ENCODE data around the gene SLC30A4. TPM values are rescaled to one million over a fixed set of nuclear protein-coding genes. Genes with fewer than 3 reads are reported as not detected.
A peak's percentile ranks its signal among the peaks of the same experiment; 100 is the strongest.

SLC30A4 gene
- total and polyA plus RNA-seq, 2 donors (not counting 1 experiment from before 2014, with no cell fraction given): 6.7 to 12.2 TPM

DNA sequence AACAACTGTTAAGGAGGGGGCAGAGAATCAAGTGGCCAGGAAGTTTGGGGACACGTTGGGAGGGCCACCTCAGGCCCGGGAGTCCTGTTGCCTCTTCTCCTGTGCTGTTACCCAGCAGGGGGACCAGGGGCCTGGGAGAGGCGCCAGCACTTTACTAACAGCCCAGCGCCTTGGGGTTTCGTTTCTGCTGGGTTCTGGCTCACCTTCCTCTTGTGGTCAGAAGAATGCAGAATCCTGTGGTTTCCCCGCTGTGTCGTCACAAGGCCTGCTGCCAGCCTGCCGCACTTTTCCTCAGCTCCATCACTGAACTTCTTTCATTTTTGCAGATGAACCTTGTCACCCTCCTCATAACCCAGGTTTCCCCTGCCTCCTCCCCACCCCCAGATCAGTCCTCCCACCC lies 67.7 kb downstream of the SLC30A4 start:
- peak; percentile 96 to 97 for DNase-seq (ENCODE audit: low read depth in 2 of 2)
- peaks cover 20% of the 10 kb centered on the region for H3K4me1 ChIP-seq (ENCODE audit: control insufficient read depth, extremely low read depth, insufficient read depth, low read length)
- no peak for TF ChIP-seq EZH2 (IDR thresholded peaks at IDR 0.05; ENCODE audit: low read length, missing control alignments)
- TF ChIP-seq, protein P1, sequence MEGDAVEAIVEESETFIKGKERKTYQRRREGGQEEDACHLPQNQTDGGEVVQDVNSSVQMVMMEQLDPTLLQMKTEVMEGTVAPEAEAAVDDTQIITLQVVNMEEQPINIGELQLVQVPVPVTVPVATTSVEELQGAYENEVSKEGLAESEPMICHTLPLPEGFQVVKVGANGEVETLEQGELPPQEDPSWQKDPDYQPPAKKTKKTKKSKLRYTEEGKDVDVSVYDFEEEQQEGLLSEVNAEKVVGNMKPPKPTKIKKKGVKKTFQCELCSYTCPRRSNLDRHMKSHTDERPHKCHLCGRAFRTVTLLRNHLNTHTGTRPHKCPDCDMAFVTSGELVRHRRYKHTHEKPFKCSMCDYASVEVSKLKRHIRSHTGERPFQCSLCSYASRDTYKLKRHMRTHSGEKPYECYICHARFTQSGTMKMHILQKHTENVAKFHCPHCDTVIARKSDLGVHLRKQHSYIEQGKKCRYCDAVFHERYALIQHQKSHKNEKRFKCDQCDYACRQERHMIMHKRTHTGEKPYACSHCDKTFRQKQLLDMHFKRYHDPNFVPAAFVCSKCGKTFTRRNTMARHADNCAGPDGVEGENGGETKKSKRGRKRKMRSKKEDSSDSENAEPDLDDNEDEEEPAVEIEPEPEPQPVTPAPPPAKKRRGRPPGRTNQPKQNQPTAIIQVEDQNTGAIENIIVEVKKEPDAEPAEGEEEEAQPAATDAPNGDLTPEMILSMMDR (conservative IDR thresholded peaks at IDR 0.05 in 1 of 2, IDR thresholded peaks at IDR 0.05 in 1 of 2; ENCODE audit: low read depth in 1 of 2, low read length in 2 of 2): peak in 1 of 2 donors; percentile 24
- peak overlapping the region; percentile 84 for H3K4me2 ChIP-seq (ENCODE audit: extremely low read depth, insufficient read depth, low read length)
- H3K4me3 ChIP-seq (replicated peaks in 1 of 4; ENCODE audit: control extremely low read depth in 1 of 4, insufficient read depth in 1 of 4, low read depth in 3 of 4, low read length in 4 of 4): no peak overlapping the region
- H3K9me3 ChIP-seq (ENCODE audit: control insufficient read depth, insufficient read depth, low read depth, low read length): no peaks in the 10 kb centered on the region
- no peaks in the 10 kb centered on the region for H3K36me3 ChIP-seq (ENCODE audit: control insufficient read depth, insufficient read depth, low read length)
- H3K27ac ChIP-seq (ENCODE audit: insufficient read depth, low read length): peak overlapping the region; percentile 81
- H3K9ac ChIP-seq (ENCODE audit: insufficient read depth, low read length): peak overlapping the region; percentile 28
- peak overlapping the region; percentile 30 for H2AFZ ChIP-seq (ENCODE audit: low read length)
- no peaks in the 10 kb centered on the region for H4K20me1 ChIP-seq (ENCODE audit: control insufficient read depth, extremely low read depth, insufficient read depth, low read length)
- H3K27me3 ChIP-seq (ENCODE audit: control insufficient read depth, insufficient read depth, low read length): no peaks in the 10 kb centered on the region
- H3K79me2 ChIP-seq (ENCODE audit: control insufficient read depth, insufficient read depth, low read length): no peaks in the 10 kb centered on the region

DNA sequence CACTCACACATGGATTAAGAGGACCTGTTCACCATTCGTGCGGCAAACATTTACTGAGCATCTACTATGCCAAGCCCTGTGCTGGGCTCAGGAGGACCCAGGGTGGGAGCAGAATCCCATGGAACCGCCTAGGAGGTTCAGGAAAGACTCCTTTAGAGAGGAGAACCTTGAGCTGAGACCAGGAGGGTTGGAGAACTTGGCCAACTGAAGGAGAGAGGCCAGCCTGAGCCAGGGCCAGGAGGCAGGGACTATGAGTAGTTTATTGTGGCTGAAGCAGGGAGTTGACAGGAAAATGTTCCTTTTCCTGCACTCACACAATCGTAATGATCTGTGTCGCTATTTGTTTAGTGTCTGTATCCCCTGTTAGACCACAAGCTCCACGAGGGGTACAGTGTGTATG lies 71.3 kb downstream of the SLC30A4 start:
- H3K9ac ChIP-seq (ENCODE audit: insufficient read depth, low read length): no peak overlapping the region
- H3K27ac ChIP-seq (ENCODE audit: insufficient read depth, low read length): no peak overlapping the region
- H3K79me2 ChIP-seq (ENCODE audit: control insufficient read depth, insufficient read depth, low read length): no peaks in the 10 kb centered on the region
- no peaks in the 10 kb centered on the region for H3K27me3 ChIP-seq (ENCODE audit: control insufficient read depth, insufficient read depth, low read length)
- H2AFZ ChIP-seq (ENCODE audit: low read length): no peak overlapping the region
- H3K36me3 ChIP-seq (ENCODE audit: control insufficient read depth, insufficient read depth, low read length): no peaks in the 10 kb centered on the region
- DNase-seq (ENCODE audit: low read depth in 2 of 2): no peak
- H3K9me3 ChIP-seq (ENCODE audit: control insufficient read depth, insufficient read depth, low read depth, low read length): no peaks in the 10 kb centered on the region
- H3K4me2 ChIP-seq (ENCODE audit: extremely low read depth, insufficient read depth, low read length): no peak overlapping the region
- H3K4me3 ChIP-seq (replicated peaks in 1 of 4; ENCODE audit: control extremely low read depth in 1 of 4, insufficient read depth in 1 of 4, low read depth in 3 of 4, low read length in 4 of 4): no peak overlapping the region
- TF ChIP-seq, protein P1 (conservative IDR thresholded peaks at IDR 0.05 in 1 of 2, IDR thresholded peaks at IDR 0.05 in 1 of 2; ENCODE audit: low read depth in 1 of 2, low read length in 2 of 2): no peak
- TF ChIP-seq EZH2 (IDR thresholded peaks at IDR 0.05; ENCODE audit: low read length, missing control alignments): no peak
- H3K4me1 ChIP-seq (ENCODE audit: control insufficient read depth, extremely low read depth, insufficient read depth, low read length): peaks cover 10% of the 10 kb centered on the region
- no peaks in the 10 kb centered on the region for H4K20me1 ChIP-seq (ENCODE audit: control insufficient read depth, extremely low read depth, insufficient read depth, low read length)

DNA sequence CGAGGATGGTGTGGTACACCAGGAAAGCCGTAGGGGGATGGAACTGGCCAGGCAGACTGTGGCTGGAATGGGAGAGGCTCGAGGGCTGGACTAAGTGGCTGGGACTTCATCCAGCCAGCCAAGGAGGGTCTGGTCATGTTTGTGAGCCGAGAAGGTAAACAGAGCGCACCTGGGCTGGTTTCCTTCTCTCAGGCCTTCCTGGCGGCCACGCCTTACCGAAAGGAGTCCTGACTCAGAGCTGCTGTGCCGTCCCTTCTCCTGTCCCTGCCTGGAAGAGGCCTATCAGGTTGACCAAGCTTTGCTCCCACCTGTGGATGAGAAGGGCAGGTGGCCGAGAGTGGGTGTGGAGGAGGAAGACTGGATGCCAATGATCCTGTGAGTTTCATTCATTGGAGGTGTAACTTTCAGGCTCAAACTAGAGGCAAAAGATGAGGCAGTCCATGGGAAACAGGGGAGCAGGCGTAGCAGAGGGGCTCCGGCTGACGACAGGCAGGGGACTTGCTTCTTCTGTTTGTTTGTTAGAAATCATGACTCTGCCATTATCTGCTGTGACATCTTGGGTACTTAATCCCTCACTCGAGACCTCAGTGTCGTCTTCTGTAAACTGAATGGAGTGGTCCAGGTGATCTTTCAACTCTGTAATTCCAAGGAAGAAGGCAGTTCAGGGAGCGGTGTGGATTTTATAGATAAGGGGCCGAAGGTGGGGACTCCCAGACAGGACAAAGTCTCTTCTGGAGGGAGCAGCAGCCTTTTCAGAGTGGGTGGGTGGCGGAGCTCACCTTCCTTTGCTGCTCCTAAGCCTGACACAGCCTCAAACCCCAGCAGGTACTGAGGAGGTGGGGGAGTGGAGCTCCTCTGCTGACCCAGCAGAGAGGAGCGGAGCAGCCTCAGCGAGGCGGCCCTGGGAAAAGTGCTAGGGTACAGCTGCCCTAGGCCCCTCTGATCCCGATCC lies 72.4 kb downstream of the SLC30A4 start:
- H3K4me3 ChIP-seq (replicated peaks in 1 of 4; ENCODE audit: control extremely low read depth in 1 of 4, insufficient read depth in 1 of 4, low read depth in 3 of 4, low read length in 4 of 4): no peak overlapping the region
- no peak overlapping the region for H3K9ac ChIP-seq (ENCODE audit: insufficient read depth, low read length)
- H3K4me2 ChIP-seq (ENCODE audit: extremely low read depth, insufficient read depth, low read length): no peak overlapping the region
- H2AFZ ChIP-seq (ENCODE audit: low read length): no peak overlapping the region
- H3K79me2 ChIP-seq (ENCODE audit: control insufficient read depth, insufficient read depth, low read length): no peaks in the 10 kb centered on the region
- peaks cover 4% of the 10 kb centered on the region for H3K4me1 ChIP-seq (ENCODE audit: control insufficient read depth, extremely low read depth, insufficient read depth, low read length)
- no peak for DNase-seq (ENCODE audit: low read depth in 2 of 2)
- H3K36me3 ChIP-seq (ENCODE audit: control insufficient read depth, insufficient read depth, low read length): no peaks in the 10 kb centered on the region
- no peaks in the 10 kb centered on the region for H3K9me3 ChIP-seq (ENCODE audit: control insufficient read depth, insufficient read depth, low read depth, low read length)
- H3K27me3 ChIP-seq (ENCODE audit: control insufficient read depth, insufficient read depth, low read length): no peaks in the 10 kb centered on the region
- no peaks in the 10 kb centered on the region for H4K20me1 ChIP-seq (ENCODE audit: control insufficient read depth, extremely low read depth, insufficient read depth, low read length)
- TF ChIP-seq, protein P1 (conservative IDR thresholded peaks at IDR 0.05 in 1 of 2, IDR thresholded peaks at IDR 0.05 in 1 of 2; ENCODE audit: low read depth in 1 of 2, low read length in 2 of 2): no peak
- TF ChIP-seq EZH2 (IDR thresholded peaks at IDR 0.05; ENCODE audit: low read length, missing control alignments): no peak
- no peak overlapping the region for H3K27ac ChIP-seq (ENCODE audit: insufficient read depth, low read length)

Measured in fibroblast of lung (primary cell).